ENCODE results near the gene MEG3.

The MEG3 gene

GRCh38 chr14:100873096-100873482 is 47.2 kb downstream of the MEG3 start:
- no peak for TF ChIP-seq CTCF (conservative IDR thresholded peaks at IDR 0.05; ENCODE audit: low read length)
- DNase-seq (ENCODE audit: low read depth), result no peak
- H3K4me3 ChIP-seq (ENCODE audit: low read length), result no peak overlapping the region

- no peak for DNase-seq (ENCODE audit: low read depth)
- TF ChIP-seq CTCF (conservative IDR thresholded peaks at IDR 0.05; ENCODE audit: low read length), result no peak
- no peak overlapping the region for H3K4me3 ChIP-seq (ENCODE audit: low read length)
Observed at GRCh38 chr14:100874051-100874410, 48.1 kb downstream of the MEG3 start.

- no peak for DNase-seq (ENCODE audit: low read depth)
- H3K4me3 ChIP-seq (ENCODE audit: low read length), result no peak overlapping the region
- TF ChIP-seq CTCF (conservative IDR thresholded peaks at IDR 0.05; ENCODE audit: low read length), result no peak
Observed at GRCh38 chr14:100874411-100875091, 48.6 kb downstream of the MEG3 start.

GRCh38 chr14:100875126-100875525 is 49.2 kb downstream of the MEG3 start:
- no peak for TF ChIP-seq CTCF (conservative IDR thresholded peaks at IDR 0.05; ENCODE audit: low read length)
- no peak for DNase-seq (ENCODE audit: low read depth)
- H3K4me3 ChIP-seq (ENCODE audit: low read length), result no peak overlapping the region

- no peak for TF ChIP-seq CTCF (conservative IDR thresholded peaks at IDR 0.05; ENCODE audit: low read length)
- no peak overlapping the region for H3K4me3 ChIP-seq (ENCODE audit: low read length)
- DNase-seq (ENCODE audit: low read depth), result no peak
Observed at GRCh38 chr14:100875861-100876590, 50.1 kb downstream of the MEG3 start.

GRCh38 chr14:100878271-100879146 is 52.6 kb downstream of the MEG3 start:
- no peak for TF ChIP-seq CTCF (conservative IDR thresholded peaks at IDR 0.05; ENCODE audit: low read length)
- DNase-seq (ENCODE audit: low read depth), result no peak
- no peak overlapping the region for H3K4me3 ChIP-seq (ENCODE audit: low read length)
